ENCODE data around the gene OLAH. TPM values are rescaled to one million over a fixed set of nuclear protein-coding genes. Genes with fewer than 3 reads are reported as not detected.
"Not testable (repeated sequence)": the region's sequence is repeated elsewhere in the genome, so short reads cannot be mapped to it uniquely, and the experiment has no call there.

Gene OLAH
- not detected for polyA plus RNA-seq (2013, experiment 1 of 4)
- polyA plus RNA-seq (2013, experiment 2 of 4), result not detected
- polyA plus RNA-seq (2013, experiment 3 of 4), result not detected
- not detected for polyA plus RNA-seq (2013, experiment 4 of 4)

DNA sequence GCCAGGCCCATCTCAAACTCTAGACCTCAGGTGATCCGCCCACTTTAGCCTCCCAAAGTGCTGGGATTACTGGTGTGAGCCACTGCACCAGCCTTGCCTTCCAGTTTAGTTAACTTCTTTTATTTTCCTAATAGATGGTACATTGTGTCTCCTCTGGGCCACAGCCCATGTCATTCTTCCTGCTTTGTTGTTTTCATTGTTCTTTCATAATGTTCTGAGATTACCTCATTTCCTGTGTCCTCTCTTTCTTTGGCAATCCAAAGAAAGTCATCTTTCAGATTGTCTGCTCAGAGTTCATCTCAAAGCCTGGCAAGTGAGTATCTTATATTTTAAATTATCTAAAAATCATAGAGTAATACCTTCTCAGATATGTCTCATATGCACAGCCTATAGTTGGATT, at the start of gene OLAH:
Gene OLAH (plus strand): TSS at position 270 of the 400 bp plus-strand sequence. CDS start 3,346 bp downstream, outside the sequence.
- Histone ChIP-seq H3K27ac (ENCODE audit: insufficient read depth, low read depth, low read length, poor library complexity, severe bottlenecking) (no peak within 1 kb of the TSS), H3K4me1 (ENCODE audit: control insufficient read depth, insufficient read depth, low read length) (no peaks in the 10 kb centered on the region), H3K27me3 (ENCODE audit: control insufficient read depth, insufficient read depth, low read length, poor library complexity, severe bottlenecking) (no peaks in the 10 kb centered on the region), H3K4me3 (ENCODE audit: insufficient read depth, low read depth, low read length) (no peak within 1 kb of the TSS), H3K36me3 (ENCODE audit: control insufficient read depth, insufficient read depth, low read length) (no peaks in the 10 kb centered on the region), H3K9me3 (ENCODE audit: control insufficient read depth, low read length) (no peaks in the 10 kb centered on the region)
- WGBS, 2 experiments, result 85 to 89% methylated on average over 1 of the region's 1 CpG

- H3K4me1 ChIP-seq (ENCODE audit: control insufficient read depth, insufficient read depth, low read length), result no peaks in the 10 kb centered on the region
- H3K27ac ChIP-seq (ENCODE audit: insufficient read depth, low read depth, low read length, poor library complexity, severe bottlenecking), result no peak overlapping the region
- H3K9me3 ChIP-seq (ENCODE audit: control insufficient read depth, low read length), result no peaks in the 10 kb centered on the region
- no peaks in the 10 kb centered on the region for H3K27me3 ChIP-seq (ENCODE audit: control insufficient read depth, insufficient read depth, low read length, poor library complexity, severe bottlenecking)
- H3K36me3 ChIP-seq (ENCODE audit: control insufficient read depth, insufficient read depth, low read length), result no peaks in the 10 kb centered on the region
- WGBS, 2 experiments, result 93 to 94% methylated on average over 50 of the region's 50 CpGs
- no peak overlapping the region for H3K4me3 ChIP-seq (ENCODE audit: insufficient read depth, low read depth, low read length)
Observed at GRCh38 chr10:14995964-14996565, 47.7 kb upstream of the OLAH start.

GRCh38 chr10:15013530-15013929, 30.2 kb upstream of the OLAH start:
- not testable (repeated sequence) for H3K36me3 ChIP-seq (ENCODE audit: control insufficient read depth, insufficient read depth, low read length); H3K27ac ChIP-seq (ENCODE audit: insufficient read depth, low read depth, low read length, poor library complexity, severe bottlenecking); H3K27me3 ChIP-seq (ENCODE audit: control insufficient read depth, insufficient read depth, low read length, poor library complexity, severe bottlenecking); H3K4me3 ChIP-seq (ENCODE audit: insufficient read depth, low read depth, low read length); H3K9me3 ChIP-seq (ENCODE audit: control insufficient read depth, low read length); H3K4me1 ChIP-seq (ENCODE audit: control insufficient read depth, insufficient read depth, low read length)
- WGBS, 2 experiments, result 80 to 83% methylated on average over 5 of the region's 5 CpGs

- H3K4me1 ChIP-seq (ENCODE audit: control insufficient read depth, insufficient read depth, low read length), result peaks cover 4% of the 10 kb centered on the region
- WGBS, 2 experiments, result 94 to 98% methylated on average over 7 of the region's 7 CpGs
- H3K9me3 ChIP-seq (ENCODE audit: control insufficient read depth, low read length), result no peaks in the 10 kb centered on the region
- H3K27ac ChIP-seq (ENCODE audit: insufficient read depth, low read depth, low read length, poor library complexity, severe bottlenecking), result no peak overlapping the region
- H3K4me3 ChIP-seq (ENCODE audit: insufficient read depth, low read depth, low read length), result no peak overlapping the region
- H3K27me3 ChIP-seq (ENCODE audit: control insufficient read depth, insufficient read depth, low read length, poor library complexity, severe bottlenecking), result no peaks in the 10 kb centered on the region
- no peaks in the 10 kb centered on the region for H3K36me3 ChIP-seq (ENCODE audit: control insufficient read depth, insufficient read depth, low read length)
Observed at GRCh38 chr10:15015451-15015850, 28.3 kb upstream of the OLAH start.

DNA sequence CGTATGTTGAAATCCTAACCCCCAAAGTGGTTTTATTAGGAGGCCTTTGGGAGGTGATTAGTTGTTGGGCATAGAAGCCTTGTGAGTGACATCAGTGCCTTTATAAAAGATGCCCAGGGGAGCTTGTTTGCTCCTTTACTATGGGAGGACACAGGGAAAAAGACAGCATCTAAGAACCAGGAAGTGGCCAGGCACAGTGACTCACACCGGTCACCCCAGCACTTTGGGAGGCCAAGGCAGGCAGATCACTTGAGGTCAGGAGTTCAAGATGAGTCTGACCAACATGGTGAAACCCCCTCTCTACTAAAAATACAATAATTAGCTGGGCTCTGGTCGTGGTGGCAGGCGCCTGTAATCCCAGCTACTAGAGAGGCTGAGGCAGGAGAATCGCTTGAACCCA, 22.8 kb upstream of the OLAH start:
- H3K4me1 ChIP-seq (ENCODE audit: control insufficient read depth, insufficient read depth, low read length); H3K27me3 ChIP-seq (ENCODE audit: control insufficient read depth, insufficient read depth, low read length, poor library complexity, severe bottlenecking); H3K27ac ChIP-seq (ENCODE audit: insufficient read depth, low read depth, low read length, poor library complexity, severe bottlenecking); H3K36me3 ChIP-seq (ENCODE audit: control insufficient read depth, insufficient read depth, low read length); H3K4me3 ChIP-seq (ENCODE audit: insufficient read depth, low read depth, low read length); H3K9me3 ChIP-seq (ENCODE audit: control insufficient read depth, low read length): not testable (repeated sequence)
- WGBS, 2 experiments, result 78 to 93% methylated on average over 2 of the region's 5 CpGs

GRCh38 chr10:15023079-15023478, 20.7 kb upstream of the OLAH start:
- 91 to 95% methylated on average over 5 of the region's 6 CpGs for WGBS, 2 experiments
- H3K4me1 ChIP-seq (ENCODE audit: control insufficient read depth, insufficient read depth, low read length); H3K36me3 ChIP-seq (ENCODE audit: control insufficient read depth, insufficient read depth, low read length); H3K27me3 ChIP-seq (ENCODE audit: control insufficient read depth, insufficient read depth, low read length, poor library complexity, severe bottlenecking); H3K4me3 ChIP-seq (ENCODE audit: insufficient read depth, low read depth, low read length); H3K27ac ChIP-seq (ENCODE audit: insufficient read depth, low read depth, low read length, poor library complexity, severe bottlenecking); H3K9me3 ChIP-seq (ENCODE audit: control insufficient read depth, low read length): not testable (repeated sequence)

GRCh38 chr10:15024017-15025004, 19.4 kb upstream of the OLAH start:
- H3K27ac ChIP-seq (ENCODE audit: insufficient read depth, low read depth, low read length, poor library complexity, severe bottlenecking); H3K4me1 ChIP-seq (ENCODE audit: control insufficient read depth, insufficient read depth, low read length); H3K9me3 ChIP-seq (ENCODE audit: control insufficient read depth, low read length); H3K27me3 ChIP-seq (ENCODE audit: control insufficient read depth, insufficient read depth, low read length, poor library complexity, severe bottlenecking); H3K4me3 ChIP-seq (ENCODE audit: insufficient read depth, low read depth, low read length); H3K36me3 ChIP-seq (ENCODE audit: control insufficient read depth, insufficient read depth, low read length): not testable (repeated sequence)
- 92 to 93% methylated on average over 15 to 17 of the region's 17 CpGs for WGBS, 2 experiments

- H3K27me3 ChIP-seq (ENCODE audit: control insufficient read depth, insufficient read depth, low read length, poor library complexity, severe bottlenecking); H3K36me3 ChIP-seq (ENCODE audit: control insufficient read depth, insufficient read depth, low read length); H3K9me3 ChIP-seq (ENCODE audit: control insufficient read depth, low read length); H3K27ac ChIP-seq (ENCODE audit: insufficient read depth, low read depth, low read length, poor library complexity, severe bottlenecking); H3K4me3 ChIP-seq (ENCODE audit: insufficient read depth, low read depth, low read length); H3K4me1 ChIP-seq (ENCODE audit: control insufficient read depth, insufficient read depth, low read length): not testable (repeated sequence)
- WGBS, 2 experiments, result 93 to 97% methylated on average over 6 of the region's 6 CpGs
Observed at GRCh38 chr10:15025040-15025439, 18.7 kb upstream of the OLAH start.

DNA sequence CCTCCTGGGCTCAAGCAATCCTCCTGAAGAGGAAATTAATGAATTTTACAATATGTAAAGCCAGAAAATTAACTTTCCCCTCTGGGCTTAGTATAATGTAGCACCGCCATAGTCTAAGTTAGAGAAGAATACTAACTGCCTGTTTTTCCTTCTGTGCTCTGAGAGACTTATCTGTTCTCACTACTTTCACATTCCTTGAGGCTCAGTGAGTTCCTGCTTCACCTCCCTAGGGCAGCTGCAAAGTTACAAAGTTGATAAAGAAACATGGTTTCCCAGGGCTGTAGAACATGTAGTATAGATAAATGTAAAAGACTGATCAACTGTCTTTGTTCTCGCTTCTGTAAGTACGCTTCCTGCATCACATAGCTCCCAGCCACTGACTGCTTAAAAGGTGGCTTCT, 16.0 kb upstream of the OLAH start:
- no peaks in the 10 kb centered on the region for H3K36me3 ChIP-seq (ENCODE audit: control insufficient read depth, insufficient read depth, low read length)
- WGBS, 2 experiments, result 91 to 97% methylated on average over 3 of the region's 3 CpGs
- no peak overlapping the region for H3K4me3 ChIP-seq (ENCODE audit: insufficient read depth, low read depth, low read length)
- no peaks in the 10 kb centered on the region for H3K27me3 ChIP-seq (ENCODE audit: control insufficient read depth, insufficient read depth, low read length, poor library complexity, severe bottlenecking)
- no peaks in the 10 kb centered on the region for H3K9me3 ChIP-seq (ENCODE audit: control insufficient read depth, low read length)
- H3K4me1 ChIP-seq (ENCODE audit: control insufficient read depth, insufficient read depth, low read length), result no peaks in the 10 kb centered on the region
- H3K27ac ChIP-seq (ENCODE audit: insufficient read depth, low read depth, low read length, poor library complexity, severe bottlenecking), result no peak overlapping the region

Data from ectodermal cell (in vitro differentiated cells).